Vagina (tissue), 2 donors: Measurements from ENCODE around the gene ANO9. TPM values are rescaled to one million over a fixed set of nuclear protein-coding genes. Genes with fewer than 3 reads are reported as not detected.

ENCODE experiments used
- DNase-seq, 2 donors: peaks; one replicate each; pipeline ENCODE4 v3.0.0-alpha.2; 2017; ENCODE audit errors: extremely low spot score in 2 of 2
- H3K27ac ChIP-seq: fragments of 200-600 bp; sonication (generic); one replicate; pipeline ENCODE4 v1.5.1; 2019
- H3K27me3 ChIP-seq: fragments of 200-600 bp; sonication (generic); one replicate; pipeline ENCODE4 v1.5.1; 2019
- H3K36me3 ChIP-seq, 2 donors: fragments of 200-600 bp; sonication (generic); one replicate each; pipeline ENCODE4 v1.5.1; 2017 to 2019
- H3K4me1 ChIP-seq: fragments of 200-600 bp; sonication (generic); one replicate; pipeline ENCODE4 v1.5.1; 2019
- H3K4me3 ChIP-seq, 2 donors: fragments of 200-600 bp; sonication (generic); 1 replicate in 1 of 2; 2 replicates in 1 of 2; pipeline ENCODE4 v1.5.1; 2016 to 2019
- H3K9me3 ChIP-seq: fragments of 200-600 bp; sonication (generic); one replicate; pipeline ENCODE4 v1.5.1; 2019
- CTCF ChIP-seq, 3 experiments: fragments of 450-650 bp in 2 of 3; fragments of 200-600 bp in 1 of 3; sonication (generic) in 1 of 3; IDR thresholded peaks; one replicate each; pipeline ENCODE4 v1.5.1; 2017 to 2019; ENCODE audit warnings: antibody characterized with exemption in 3 of 3, mild to moderate bottlenecking in 2 of 3, moderate library complexity in 2 of 3
- POLR2A ChIP-seq, 2 donors: fragments of 450-650 bp; IDR thresholded peaks; one replicate each; pipeline ENCODE4 v1.6.1; 2017; ENCODE audit warnings: antibody characterized with exemption in 2 of 2, mild to moderate bottlenecking in 2 of 2, moderate library complexity in 2 of 2
- POLR2AphosphoS5 ChIP-seq, 2 donors: sonication (generic); formaldehyde crosslinking; IDR thresholded peaks; one replicate each; pipeline ENCODE4 v1.9.0; 2017; ENCODE audit warnings: antibody characterized with exemption in 2 of 2, mild to moderate bottlenecking in 2 of 2, low read depth in 1 of 2; ENCODE audit not compliant: insufficient read depth in 1 of 2
- intact Hi-C: fragments of 100-400 bp; cut with DNase I; formaldehyde crosslinking; loops from one replicate; pipeline ENCODE4 v1.15.1; 2023
- total RNA-seq: library from RNA; depleted of rRNA; stranded (reverse); fragments of >200 nt; gene quantifications from one replicate; pipeline ENCODE4 v1.2.3, GENCODE V29; 2016

The ANO9 gene
- total RNA-seq, 1 donor from 2014 or later: 12.0 TPM

- no peak overlapping the region for H3K4me3 ChIP-seq
- peaks cover 8% of the 10 kb centered on the region for H3K4me1 ChIP-seq
- no peak for TF ChIP-seq POLR2A (IDR thresholded peaks at IDR 0.05)
- TF ChIP-seq POLR2AphosphoS5 (IDR thresholded peaks at IDR 0.05; ENCODE audit: insufficient read depth in 1 of 2, low read depth in 1 of 2): no peak
- no peak for TF ChIP-seq CTCF (IDR thresholded peaks at IDR 0.05)
- no peaks in the 10 kb centered on the region for H3K27me3 ChIP-seq
- intact Hi-C loops: no loop called here
- no peaks in the 10 kb centered on the region for H3K36me3 ChIP-seq
- H3K27ac ChIP-seq: no peak overlapping the region
- DNase-seq: no peak
- no peaks in the 10 kb centered on the region for H3K9me3 ChIP-seq
Measured at GRCh38 chr11:372809-373715, 68.7 kb downstream of the ANO9 start.

- Histone ChIP-seq H3K27ac (no peak overlapping the region), H3K27me3 (no peaks in the 10 kb centered on the region), H3K4me3 (no peak overlapping the region), H3K9me3 (no peaks in the 10 kb centered on the region), H3K4me1 (peaks cover 8% of the 10 kb centered on the region), H3K36me3 (no peaks in the 10 kb centered on the region)
- no peak for DNase-seq
- TF ChIP-seq POLR2A (IDR thresholded peaks at IDR 0.05) (no peak), CTCF (IDR thresholded peaks at IDR 0.05) (no peak), POLR2AphosphoS5 (IDR thresholded peaks at IDR 0.05; ENCODE audit: insufficient read depth in 1 of 2, low read depth in 1 of 2) (no peak)
- intact Hi-C loops: no loop called here
Measured at GRCh38 chr11:371716-372590, 69.9 kb downstream of the ANO9 start.

- no peak for DNase-seq
- TF ChIP-seq POLR2A (IDR thresholded peaks at IDR 0.05) (no peak), POLR2AphosphoS5 (IDR thresholded peaks at IDR 0.05; ENCODE audit: insufficient read depth in 1 of 2, low read depth in 1 of 2) (no peak), CTCF (IDR thresholded peaks at IDR 0.05) (no peak)
- H3K36me3 ChIP-seq: no peaks in the 10 kb centered on the region
- no peak overlapping the region for H3K27ac ChIP-seq
- H3K4me3 ChIP-seq: no peak overlapping the region
- intact Hi-C loops: no loop called here
- H3K9me3 ChIP-seq: no peaks in the 10 kb centered on the region
- no peaks in the 10 kb centered on the region for H3K27me3 ChIP-seq
- peaks cover 8% of the 10 kb centered on the region for H3K4me1 ChIP-seq
Measured at GRCh38 chr11:371051-371450, 70.8 kb downstream of the ANO9 start.

- H3K27ac ChIP-seq: no peak overlapping the region
Measured at GRCh38 chr11:370070-370941, 71.5 kb downstream of the ANO9 start.

More at GRCh38 chr11:370070-370941, 71.5 kb downstream of the ANO9 start:
- intact Hi-C loops: no loop called here
- H3K4me3 ChIP-seq: peak overlapping the region in 1 of 2 donors; percentile 31
- H3K27me3 ChIP-seq: no peaks in the 10 kb centered on the region
- DNase-seq: no peak
- H3K9me3 ChIP-seq: no peaks in the 10 kb centered on the region
- H3K36me3 ChIP-seq: no peaks in the 10 kb centered on the region
- TF ChIP-seq POLR2A (IDR thresholded peaks at IDR 0.05): no peak
- no peak for TF ChIP-seq CTCF (IDR thresholded peaks at IDR 0.05)
- TF ChIP-seq POLR2AphosphoS5 (IDR thresholded peaks at IDR 0.05; ENCODE audit: insufficient read depth in 1 of 2, low read depth in 1 of 2): no peak
- peaks cover 8% of the 10 kb centered on the region for H3K4me1 ChIP-seq
